MM.1S (cell line): ENCODE results near the gene EPB42.

Experiments
- DNase-seq: peaks from one replicate; pipeline ENCODE4 v3.0.0-alpha.2; 2015
- H2AFZ ChIP-seq: fragments of 300-600 bp; sonication (generic); 2 replicates; pipeline ENCODE4 v1.6.0; 2016; ENCODE audit warnings: antibody characterized with exemption, low read length
- H3F3A ChIP-seq: fragments of 300-600 bp; sonication (generic); 2 replicates; pipeline ENCODE4 v1.6.1; 2016; ENCODE audit warnings: mild to moderate bottlenecking, antibody characterized with exemption, low read length, moderate library complexity, mixed read lengths; ENCODE audit not compliant: insufficient read depth
- H3K27ac ChIP-seq: fragments of 300-600 bp; sonication (generic); 2 replicates; pipeline ENCODE4 v1.5.1; 2016; ENCODE audit warnings: mild to moderate bottlenecking, low read length
- H3K27me3 ChIP-seq: fragments of 300-600 bp; sonication (generic); replicated peaks from 2 replicates; pipeline ENCODE4 v1.6.0; 2016; ENCODE audit warnings: low read length; ENCODE audit not compliant: insufficient read depth
- H3K36me3 ChIP-seq: fragments of 300-600 bp; sonication (generic); replicated peaks from 2 replicates; pipeline ENCODE4 v1.6.1; 2016; ENCODE audit warnings: mild to moderate bottlenecking, low read length, mixed read lengths; ENCODE audit not compliant: insufficient read depth
- H3K4me1 ChIP-seq: fragments of 300-600 bp; sonication (generic); 2 replicates; pipeline ENCODE4 v1.6.1; 2016; ENCODE audit warnings: low read length, mixed read lengths
- H3K4me2 ChIP-seq: fragments of 300-600 bp; sonication (generic); 2 replicates; pipeline ENCODE4 v1.6.0; 2016; ENCODE audit warnings: low read depth, low read length
- H3K4me3 ChIP-seq: fragments of 300-600 bp; sonication (generic); 2 replicates; pipeline ENCODE4 v1.5.1; 2016; ENCODE audit warnings: low read length, mixed read lengths
- H3K79me2 ChIP-seq: fragments of 300-600 bp; sonication (generic); 2 replicates; pipeline ENCODE4 v1.6.1; 2016; ENCODE audit warnings: mixed run types, low read length, mixed read lengths
- H3K9ac ChIP-seq: fragments of 300-600 bp; sonication (generic); 2 replicates; pipeline ENCODE4 v1.6.1; 2016; ENCODE audit warnings: low read length, mixed read lengths
- H3K9me2 ChIP-seq: fragments of 300-600 bp; sonication (generic); replicated peaks from 2 replicates; pipeline ENCODE4 v1.6.1; 2016; ENCODE audit warnings: mild to moderate bottlenecking, low read length, mixed read lengths; ENCODE audit not compliant: insufficient read depth
- H3K9me3 ChIP-seq: fragments of 300-600 bp; sonication (generic); replicated peaks from 2 replicates; pipeline ENCODE4 v1.6.1; 2016; ENCODE audit warnings: mild to moderate bottlenecking, low read length, mixed read lengths; ENCODE audit not compliant: insufficient read depth
- H4K20me1 ChIP-seq: fragments of 300-600 bp; sonication (generic); 2 replicates; pipeline ENCODE4 v1.6.1; 2016; ENCODE audit warnings: mild to moderate bottlenecking, low read length, moderate library complexity, mixed read lengths; ENCODE audit not compliant: insufficient read depth
- EZH2 ChIP-seq: fragments of 300-600 bp; sonication (generic); optimal IDR thresholded peaks from 2 replicates; pipeline ENCODE3; 2017; ENCODE audit warnings: low read depth, mild to moderate bottlenecking, antibody characterized with exemption, low read length, mixed read lengths
- EZH2phosphoT487 ChIP-seq: fragments of 300-600 bp; sonication (generic); IDR thresholded peaks from 2 replicates; pipeline ENCODE4 v1.6.1; 2018; ENCODE audit warnings: antibody characterized with exemption, low read length
- TF ChIP-seq, protein P1 (sequence below): fragments of 300-600 bp; sonication (generic); IDR thresholded peaks from 2 replicates; pipeline ENCODE4 v1.5.1; 2016; ENCODE audit warnings: antibody characterized with exemption, low read length, mixed read lengths

EPB42 gene

DNA sequence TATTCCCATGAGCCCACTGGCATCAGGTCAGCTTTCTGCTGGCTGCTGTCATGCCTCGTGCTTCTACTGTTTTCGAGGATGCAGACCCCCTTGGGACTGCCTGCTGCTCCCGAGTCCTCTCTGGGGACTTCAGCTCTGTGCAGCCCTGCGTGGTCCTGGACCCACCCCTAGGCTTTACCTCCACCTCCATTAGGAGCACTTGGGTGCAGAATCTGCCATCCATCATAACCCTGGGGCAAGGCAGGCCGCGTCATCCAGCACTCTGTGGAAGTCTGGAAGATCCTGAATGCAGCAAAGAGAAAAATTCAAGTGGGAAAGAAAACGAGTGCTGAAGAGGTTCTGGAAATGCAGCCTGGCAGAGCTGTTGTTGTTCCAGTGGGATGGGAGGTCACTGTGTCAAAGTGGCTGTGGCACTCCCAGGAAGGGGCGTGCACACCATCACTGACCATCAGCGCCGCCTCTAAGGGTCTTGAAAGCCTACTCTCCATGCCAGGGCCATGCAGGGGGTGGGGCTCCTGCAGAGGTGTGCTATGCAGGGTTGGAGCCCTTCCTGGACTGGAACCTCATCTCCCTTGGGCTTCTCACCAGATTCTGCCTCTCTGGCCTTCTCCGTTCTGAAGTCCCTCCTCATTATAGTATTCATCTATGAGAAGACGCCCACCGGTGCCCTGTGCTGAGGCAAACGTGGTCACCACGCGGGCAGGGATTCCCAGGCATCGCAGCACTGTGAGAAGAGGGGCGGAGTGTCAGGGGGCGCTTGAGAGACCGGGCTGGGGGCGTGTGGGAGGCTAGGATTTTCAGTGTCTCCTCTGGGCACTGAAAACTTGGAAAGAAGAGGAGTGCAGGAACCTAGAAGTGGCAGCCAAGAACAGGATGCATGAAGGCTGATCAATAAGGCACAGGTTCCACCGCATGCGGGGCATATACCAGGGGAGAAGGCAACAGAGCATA, 12.5 kb downstream of the EPB42 start:
- H3K9me2 ChIP-seq, result no peaks in the 10 kb centered on the region

DNA sequence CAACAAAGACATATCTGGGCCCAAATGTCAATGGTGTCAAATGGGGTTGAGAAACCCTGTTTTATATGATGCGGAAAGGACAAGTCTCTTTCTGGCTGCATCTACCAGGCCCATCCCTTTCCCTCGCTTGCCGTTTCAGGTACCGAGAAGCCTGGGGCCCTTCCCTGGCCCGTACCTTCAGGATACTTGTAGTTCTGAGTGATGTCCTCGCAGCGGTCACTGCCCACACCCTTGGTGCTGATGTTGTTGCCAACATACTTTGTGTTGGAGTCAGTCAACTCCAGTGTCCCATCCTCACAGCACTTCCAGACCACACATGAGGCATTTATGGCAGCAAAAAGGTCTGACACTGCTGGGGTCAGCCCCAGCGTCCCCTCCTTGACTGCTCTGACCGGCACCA, 13.8 kb downstream of the EPB42 start:
- H4K20me1 ChIP-seq, result no peaks in the 10 kb centered on the region
- no peak overlapping the region for H2AFZ ChIP-seq
- no peak overlapping the region for H3K9ac ChIP-seq
- DNase-seq, result no peak
- H3K9me2 ChIP-seq, result no peaks in the 10 kb centered on the region
- H3K27ac ChIP-seq, result no peak overlapping the region
- no peaks in the 10 kb centered on the region for H3K27me3 ChIP-seq
- no peaks in the 10 kb centered on the region for H3F3A ChIP-seq
- H3K4me1 ChIP-seq, result no peaks in the 10 kb centered on the region
- H3K4me3 ChIP-seq, result no peak overlapping the region
- H3K79me2 ChIP-seq, result no peaks in the 10 kb centered on the region
- no peaks in the 10 kb centered on the region for H3K36me3 ChIP-seq
- no peaks in the 10 kb centered on the region for H3K9me3 ChIP-seq
- no peak overlapping the region for H3K4me2 ChIP-seq
- TF ChIP-seq EZH2 (no peak), EZH2phosphoT487 (no peak)

More for the DNA sequence above, 12.5 kb downstream of the EPB42 start:
- TF ChIP-seq EZH2phosphoT487, result no peak
- TF ChIP-seq, protein P1, sequence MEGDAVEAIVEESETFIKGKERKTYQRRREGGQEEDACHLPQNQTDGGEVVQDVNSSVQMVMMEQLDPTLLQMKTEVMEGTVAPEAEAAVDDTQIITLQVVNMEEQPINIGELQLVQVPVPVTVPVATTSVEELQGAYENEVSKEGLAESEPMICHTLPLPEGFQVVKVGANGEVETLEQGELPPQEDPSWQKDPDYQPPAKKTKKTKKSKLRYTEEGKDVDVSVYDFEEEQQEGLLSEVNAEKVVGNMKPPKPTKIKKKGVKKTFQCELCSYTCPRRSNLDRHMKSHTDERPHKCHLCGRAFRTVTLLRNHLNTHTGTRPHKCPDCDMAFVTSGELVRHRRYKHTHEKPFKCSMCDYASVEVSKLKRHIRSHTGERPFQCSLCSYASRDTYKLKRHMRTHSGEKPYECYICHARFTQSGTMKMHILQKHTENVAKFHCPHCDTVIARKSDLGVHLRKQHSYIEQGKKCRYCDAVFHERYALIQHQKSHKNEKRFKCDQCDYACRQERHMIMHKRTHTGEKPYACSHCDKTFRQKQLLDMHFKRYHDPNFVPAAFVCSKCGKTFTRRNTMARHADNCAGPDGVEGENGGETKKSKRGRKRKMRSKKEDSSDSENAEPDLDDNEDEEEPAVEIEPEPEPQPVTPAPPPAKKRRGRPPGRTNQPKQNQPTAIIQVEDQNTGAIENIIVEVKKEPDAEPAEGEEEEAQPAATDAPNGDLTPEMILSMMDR, result no peak
- no peak for TF ChIP-seq EZH2
- Histone ChIP-seq H3K4me1 (no peaks in the 10 kb centered on the region), H3K79me2 (no peaks in the 10 kb centered on the region), H3K27me3 (no peaks in the 10 kb centered on the region), H3K4me3 (no peak overlapping the region), H3K27ac (no peak overlapping the region), H4K20me1 (no peaks in the 10 kb centered on the region), H3F3A (no peaks in the 10 kb centered on the region), H3K9me3 (no peaks in the 10 kb centered on the region), H2AFZ (no peak overlapping the region), H3K9ac (no peak overlapping the region), H3K4me2 (no peak overlapping the region), H3K36me3 (no peaks in the 10 kb centered on the region)
- DNase-seq, result no peak

DNA sequence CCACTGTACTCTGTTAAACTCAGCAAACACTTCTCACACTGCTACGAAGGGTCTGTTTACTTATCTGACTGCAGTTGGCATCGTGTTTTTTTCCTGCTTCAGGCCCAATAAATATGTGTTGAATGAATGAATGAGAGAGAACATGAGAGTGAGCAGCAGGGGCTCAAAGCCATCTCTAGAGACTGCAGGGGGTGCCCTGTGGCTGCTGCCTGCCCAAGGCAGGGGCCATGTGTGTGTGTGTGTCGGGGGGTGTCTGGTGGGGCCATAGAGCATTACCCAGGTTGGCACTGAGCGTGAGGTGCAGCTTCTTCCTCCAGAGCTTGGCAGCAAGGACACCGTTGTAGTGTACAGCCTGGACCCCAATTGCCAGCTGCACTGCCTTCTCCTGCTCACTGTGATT, 14.8 kb downstream of the EPB42 start:
- H3K36me3 ChIP-seq, result no peaks in the 10 kb centered on the region
- H3K4me1 ChIP-seq, result no peaks in the 10 kb centered on the region
- no peak overlapping the region for H3K9ac ChIP-seq
- H3K27ac ChIP-seq, result no peak overlapping the region
- no peak for DNase-seq
- no peaks in the 10 kb centered on the region for H3F3A ChIP-seq
- no peaks in the 10 kb centered on the region for H3K27me3 ChIP-seq
- no peaks in the 10 kb centered on the region for H3K9me2 ChIP-seq
- no peaks in the 10 kb centered on the region for H4K20me1 ChIP-seq
- TF ChIP-seq EZH2phosphoT487, result no peak
- TF ChIP-seq, protein P1, result no peak
- TF ChIP-seq EZH2, result no peak
- H3K4me2 ChIP-seq, result no peak overlapping the region
- H3K4me3 ChIP-seq, result no peak overlapping the region
- no peaks in the 10 kb centered on the region for H3K79me2 ChIP-seq
- no peak overlapping the region for H2AFZ ChIP-seq
- no peaks in the 10 kb centered on the region for H3K9me3 ChIP-seq
